HUES48 (cell line): Measurements from ENCODE around the gene METTL27.

Experiments
- H3K27ac ChIP-seq: one replicate; pipeline ENCODE4 v1.7.0; 2013; ENCODE audit warnings: low read depth, low read length, inconsistent platforms
- H3K27me3 ChIP-seq: 2 replicates; pipeline ENCODE4 v1.6.1; 2013; ENCODE audit warnings: mild to moderate bottlenecking, low read length; ENCODE audit not compliant: control insufficient read depth, insufficient read depth
- H3K36me3 ChIP-seq: 2 replicates; pipeline ENCODE4 v1.6.1; 2013; ENCODE audit warnings: low read length; ENCODE audit not compliant: control insufficient read depth, insufficient read depth
- H3K4me1 ChIP-seq: 2 replicates; pipeline ENCODE4 v1.6.1; 2013; ENCODE audit warnings: mild to moderate bottlenecking, low read length; ENCODE audit not compliant: control insufficient read depth, insufficient read depth
- H3K4me3 ChIP-seq: 2 replicates; pipeline ENCODE4 v1.5.1; 2013; ENCODE audit warnings: mild to moderate bottlenecking, low read depth, low read length
- H3K9ac ChIP-seq: 2 replicates; pipeline ENCODE4 v1.6.1; 2013; ENCODE audit warnings: mild to moderate bottlenecking, low read depth, low read length, moderate library complexity
- H3K9me3 ChIP-seq: 2 replicates; pipeline ENCODE4 v1.6.1; 2013; ENCODE audit warnings: low read length; ENCODE audit not compliant: control insufficient read depth, insufficient read depth

Gene METTL27

GRCh38 chr7:73881352-73882046 is 39.2 kb upstream of the METTL27 start:
- Histone ChIP-seq H3K9ac (no peak overlapping the region), H3K27me3 (no peaks in the 10 kb centered on the region), H3K4me1 (no peaks in the 10 kb centered on the region), H3K9me3 (no peaks in the 10 kb centered on the region), H3K27ac (no peak overlapping the region), H3K4me3 (no peak overlapping the region), H3K36me3 (no peaks in the 10 kb centered on the region)

GRCh38 chr7:73880755-73881328 is 38.5 kb upstream of the METTL27 start:
- H3K27me3 ChIP-seq: no peaks in the 10 kb centered on the region
- no peaks in the 10 kb centered on the region for H3K9me3 ChIP-seq
- no peaks in the 10 kb centered on the region for H3K36me3 ChIP-seq
- no peak overlapping the region for H3K4me3 ChIP-seq
- no peak overlapping the region for H3K27ac ChIP-seq
- no peaks in the 10 kb centered on the region for H3K4me1 ChIP-seq
- H3K9ac ChIP-seq: no peak overlapping the region

DNA sequence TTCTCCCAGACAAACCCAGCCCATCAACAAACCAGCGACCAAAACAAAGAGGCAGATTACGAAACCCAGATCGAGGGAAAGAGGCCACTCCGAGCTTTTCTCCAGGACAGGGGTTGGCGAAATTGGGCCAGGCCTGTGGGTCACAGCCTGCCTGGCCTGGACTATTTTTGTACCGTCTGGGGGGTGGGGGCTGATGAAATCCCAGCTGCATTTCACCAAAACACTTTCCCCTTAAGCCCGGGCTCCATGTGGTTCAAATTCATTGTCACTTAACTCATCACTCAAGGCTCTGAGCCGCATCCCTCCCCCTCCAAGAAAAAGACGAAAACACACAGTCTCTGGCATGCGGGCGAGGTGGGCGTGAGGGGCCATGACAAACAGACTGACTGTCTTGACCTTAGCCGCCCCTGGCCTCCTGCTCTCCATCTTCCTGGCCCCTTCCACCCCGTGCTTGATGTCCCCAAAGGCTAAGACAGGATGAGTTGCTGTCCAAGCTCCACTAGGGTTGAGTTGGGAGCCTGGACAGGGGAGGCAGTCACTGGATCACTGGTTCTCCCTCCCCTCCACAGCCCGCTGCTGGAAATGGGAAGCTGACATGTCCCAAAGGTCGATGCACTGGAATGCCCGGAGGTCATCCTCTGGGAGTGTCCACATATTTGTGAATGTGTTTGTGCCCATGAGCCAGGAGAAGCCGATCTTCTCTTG is 37.8 kb upstream of the METTL27 start:
- Histone ChIP-seq H3K9me3 (no peaks in the 10 kb centered on the region), H3K27me3 (no peaks in the 10 kb centered on the region), H3K36me3 (no peaks in the 10 kb centered on the region), H3K9ac (no peak overlapping the region), H3K4me1 (no peaks in the 10 kb centered on the region), H3K4me3 (no peak overlapping the region), H3K27ac (no peak overlapping the region)

- Histone ChIP-seq H3K9ac (no peak overlapping the region), H3K27me3 (no peaks in the 10 kb centered on the region), H3K27ac (no peak overlapping the region), H3K4me3 (no peak overlapping the region), H3K36me3 (no peaks in the 10 kb centered on the region), H3K4me1 (no peaks in the 10 kb centered on the region), H3K9me3 (no peaks in the 10 kb centered on the region)
Measured at GRCh38 chr7:73876973-73877372, 34.7 kb upstream of the METTL27 start.

- H3K27me3 ChIP-seq: no peaks in the 10 kb centered on the region
- H3K27ac ChIP-seq: no peak overlapping the region
- H3K9me3 ChIP-seq: no peaks in the 10 kb centered on the region
- no peaks in the 10 kb centered on the region for H3K4me1 ChIP-seq
- no peak overlapping the region for H3K9ac ChIP-seq
- no peaks in the 10 kb centered on the region for H3K36me3 ChIP-seq
- H3K4me3 ChIP-seq: no peak overlapping the region
Measured at GRCh38 chr7:73876361-73876760, 34.0 kb upstream of the METTL27 start.

- Histone ChIP-seq H3K4me3 (no peak overlapping the region), H3K4me1 (peaks cover 11% of the 10 kb centered on the region; the same call in 1 of the 2 replicates), H3K9ac (no peak overlapping the region), H3K36me3 (no peaks in the 10 kb centered on the region), H3K27ac (no peak overlapping the region), H3K9me3 (no peaks in the 10 kb centered on the region), H3K27me3 (no peaks in the 10 kb centered on the region)
Measured at GRCh38 chr7:73872056-73872908, 30.0 kb upstream of the METTL27 start.

GRCh38 chr7:73871163-73872011 is 29.1 kb upstream of the METTL27 start:
- Histone ChIP-seq H3K27me3 (no peaks in the 10 kb centered on the region), H3K4me1 (peaks cover 11% of the 10 kb centered on the region; the same call in 1 of the 2 replicates), H3K9ac (no peak overlapping the region), H3K36me3 (no peaks in the 10 kb centered on the region), H3K9me3 (no peaks in the 10 kb centered on the region), H3K4me3 (no peak overlapping the region), H3K27ac (no peak overlapping the region)

DNA sequence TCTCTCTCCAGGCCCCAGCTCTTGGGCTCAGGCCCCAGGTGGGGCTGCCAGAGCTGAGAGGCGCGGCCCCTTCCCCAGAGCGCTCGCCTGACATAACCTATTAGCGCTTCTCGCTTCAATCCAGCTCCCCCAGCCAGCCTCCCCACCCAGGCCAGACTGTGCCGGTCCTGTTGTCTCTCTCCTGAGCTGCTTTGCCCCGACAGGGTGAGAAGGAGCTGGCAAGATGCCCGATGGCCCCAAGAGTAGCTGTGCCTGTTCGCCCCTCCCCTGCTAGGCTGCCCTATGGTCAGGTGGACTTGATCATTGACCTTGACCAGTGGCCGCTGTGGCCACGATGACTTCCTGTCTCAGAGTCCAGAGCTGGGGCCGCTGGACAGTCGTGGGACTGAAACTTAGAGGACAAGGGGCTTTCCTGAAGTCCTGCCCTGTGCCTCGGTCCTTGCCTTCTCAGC is 27.8 kb upstream of the METTL27 start:
- Histone ChIP-seq H3K27ac (no peak overlapping the region), H3K9ac (no peak overlapping the region), H3K4me1 (peaks cover 11% of the 10 kb centered on the region; the same call in 1 of the 2 replicates), H3K27me3 (no peaks in the 10 kb centered on the region), H3K9me3 (no peaks in the 10 kb centered on the region), H3K36me3 (no peaks in the 10 kb centered on the region), H3K4me3 (no peak overlapping the region)

- Histone ChIP-seq H3K36me3 (no peaks in the 10 kb centered on the region), H3K9me3 (no peaks in the 10 kb centered on the region), H3K9ac (no peak overlapping the region), H3K4me3 (no peak overlapping the region), H3K27me3 (no peaks in the 10 kb centered on the region), H3K27ac (no peak overlapping the region), H3K4me1 (peaks cover 11% of the 10 kb centered on the region; the same call in 1 of the 2 replicates)
Measured at GRCh38 chr7:73869011-73869798, 26.9 kb upstream of the METTL27 start.
